Activated CD4-positive, alpha-beta T cell treated with anti-CD3 and anti-CD28 coated beads, Interleukin-2, Interleukin-4, amounts not matched to agents 100 ng/mL and 50 ng/mL, durations not matched to agents 16 hours and 8 hours (primary cell): ENCODE results near the gene PRDM12.

Experiments
- DNase-seq: peaks from one replicate; pipeline ENCODE4 v3.0.0-alpha.2; 2020; ENCODE audit warnings: low spot score

The PRDM12 gene

GRCh38 chr9:130728721-130729120, 64.3 kb downstream of the PRDM12 start:
- no peak for DNase-seq

- no peak for DNase-seq
Observed at GRCh38 chr9:130729145-130729544, 64.8 kb downstream of the PRDM12 start.

DNA sequence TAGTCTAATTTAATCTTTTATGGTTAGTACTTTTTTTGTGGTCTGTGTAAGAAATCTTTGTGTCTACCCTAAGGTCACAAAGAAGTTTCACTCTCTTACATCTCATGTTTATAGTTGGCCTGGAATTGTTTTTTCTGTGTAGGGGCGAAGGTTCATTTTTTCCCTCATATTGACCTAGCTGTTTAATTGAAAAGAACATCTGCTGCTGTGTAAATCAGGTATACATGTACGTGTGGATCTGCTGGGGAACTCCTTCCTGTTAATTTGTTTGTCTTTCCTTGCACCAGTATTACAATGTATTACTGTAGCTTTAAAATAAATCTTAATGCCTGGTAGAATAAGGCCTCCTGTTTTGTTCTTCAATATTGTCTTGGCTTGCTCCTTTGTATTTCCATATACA, 67.0 kb downstream of the PRDM12 start:
- no peak for DNase-seq

DNA sequence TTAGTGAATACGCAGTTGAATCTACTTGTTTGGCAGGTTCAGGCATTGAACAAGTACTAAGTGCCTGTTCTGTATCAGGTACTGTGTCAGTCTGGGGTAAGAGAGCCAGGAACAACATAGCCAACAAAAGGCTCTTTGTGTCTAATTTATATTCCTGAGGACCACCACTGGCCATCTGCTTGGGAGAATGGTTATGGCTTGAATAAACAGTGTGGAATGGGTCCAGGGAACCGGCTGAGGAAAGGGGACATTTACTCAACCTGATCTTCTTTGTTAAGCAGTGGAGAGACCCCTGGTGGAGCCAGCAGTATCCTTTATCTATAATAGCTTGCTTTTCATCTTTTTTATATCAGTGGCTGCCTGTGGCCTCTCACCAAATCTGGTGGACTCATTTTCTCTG, 67.7 kb downstream of the PRDM12 start:
- no peak for DNase-seq
